HG02885 (cell line): ENCODE results near the gene RPL13A.

ENCODE experiments used
- ATAC-seq: cut with Tn5 transposase; IDR thresholded peaks from one replicate; pipeline ENCODE4 v1.9.1; 2021; ENCODE audit warnings: mild to moderate bottlenecking; ENCODE audit not compliant: unreplicated experiment, poor library complexity

The RPL13A gene

DNA sequence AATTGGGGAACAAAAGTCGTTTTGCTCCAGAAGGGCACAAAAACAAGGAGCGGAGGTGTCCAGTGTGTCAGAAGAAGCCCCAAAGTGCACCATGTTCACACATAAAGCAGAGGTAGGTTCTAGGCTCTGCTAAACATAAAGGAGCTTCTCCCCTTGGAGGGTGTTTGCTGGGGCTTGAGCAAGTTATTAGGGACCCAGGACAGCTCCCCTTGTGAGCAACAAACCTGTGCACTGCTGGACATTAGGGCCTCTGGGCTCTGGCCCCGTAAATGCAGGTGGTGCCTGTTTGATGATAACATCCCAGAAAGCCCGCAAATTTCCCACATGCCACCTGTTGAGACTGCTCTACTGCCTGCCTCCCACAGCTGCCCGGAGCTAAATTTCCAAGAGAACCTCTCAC lies 51.2 kb downstream of the RPL13A start:
- no peak for ATAC-seq

DNA sequence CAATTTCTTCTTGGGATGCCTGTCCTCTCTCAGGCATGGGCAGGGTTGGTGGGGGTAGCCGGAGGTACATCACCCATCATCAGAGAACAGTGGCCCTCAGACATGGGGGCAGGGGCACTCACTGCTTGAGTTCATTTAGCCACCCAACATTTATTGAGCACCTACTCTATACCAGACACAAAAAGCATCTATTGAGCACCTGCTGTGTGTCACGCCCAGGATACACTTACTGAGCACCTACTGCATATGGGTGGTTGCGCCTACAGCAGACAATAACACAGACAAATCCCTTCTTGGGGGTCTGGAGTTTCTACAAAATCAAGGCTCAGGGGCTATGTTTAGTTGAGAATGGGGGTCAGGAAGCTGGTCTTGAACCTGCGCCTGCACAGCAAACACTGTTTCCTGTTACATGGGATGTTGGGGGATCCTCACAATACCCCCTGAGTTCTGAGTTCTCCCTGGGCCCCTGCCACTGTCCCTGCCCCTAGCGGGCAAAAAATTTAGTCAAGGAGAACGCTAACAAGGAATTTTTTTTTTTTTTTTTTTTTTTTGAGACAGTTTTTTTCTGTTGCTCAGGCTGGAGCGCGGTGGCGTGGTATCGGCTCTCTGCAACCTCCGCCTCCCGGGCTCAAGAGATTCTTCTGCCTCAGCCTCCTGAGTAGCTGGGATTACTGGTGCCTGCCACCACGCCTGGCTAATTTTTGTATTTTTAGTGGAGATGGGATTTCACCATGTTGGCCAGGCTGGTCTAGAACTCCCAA lies 52.0 kb downstream of the RPL13A start:
- no peak for ATAC-seq
